ENCODE measurements around the gene SYT14.

GRCh38 chr1:210201681-210202080 lies 263.7 kb downstream of the SYT14 start:
- TF ChIP-seq EZH2 (IDR thresholded peaks at IDR 0.05; ENCODE audit: borderline replicate concordance, insufficient read depth, low read length, poor library complexity, severe bottlenecking) (no peak), CTCF (IDR thresholded peaks at IDR 0.05; ENCODE audit: poor library complexity, severe bottlenecking) (no peak), EP300 (conservative IDR thresholded peaks at IDR 0.05; ENCODE audit: poor library complexity, severe bottlenecking) (no peak), TAF1 (IDR thresholded peaks at IDR 0.05; ENCODE audit: low read depth) (no peak), POLR2AphosphoS5 (IDR thresholded peaks at IDR 0.05) (no peak), RAD21 (conservative IDR thresholded peaks at IDR 0.05) (no peak), SMC3 (conservative IDR thresholded peaks at IDR 0.05; ENCODE audit: poor library complexity) (no peak)

All from neural cell (in vitro differentiated cells).